Measurements from ENCODE around the gene PCSK1N.
"Not testable (repeated sequence)": the region's sequence is repeated elsewhere in the genome, so short reads cannot be mapped to it uniquely, and the experiment has no call there.

The PCSK1N gene

GRCh38 chrX:48835524-48836329 lies at the start of gene PCSK1N:
Gene PCSK1N (minus strand): TSS chrX:48835610. CDS start chrX:48835532, 78 bp downstream.
- DNase-seq (ENCODE audit: low read depth): no peak

- no peak for DNase-seq (ENCODE audit: low read depth)
These were observed 48.3 kb upstream of the PCSK1N start for GRCh38 chrX:48883729-48884128.

DNA sequence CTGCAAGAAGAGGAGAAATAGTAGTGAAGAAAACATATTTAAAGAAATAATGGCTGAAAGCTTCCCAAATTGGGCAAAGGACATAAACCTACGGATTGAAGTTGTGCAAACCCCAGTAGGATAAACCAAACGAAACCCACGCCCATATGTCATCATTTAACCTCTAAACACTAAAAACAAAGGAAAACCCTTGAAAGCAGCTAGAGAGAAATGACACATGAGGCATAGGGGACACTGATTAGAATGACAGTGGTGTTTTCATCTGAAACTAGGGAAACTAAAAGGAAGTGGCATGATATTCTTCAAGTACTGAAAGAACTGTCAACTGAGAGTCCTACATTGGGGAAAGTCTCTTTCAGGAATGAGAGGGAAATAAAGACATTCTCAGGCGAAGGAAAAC lies 41.5 kb upstream of the PCSK1N start:
- not testable (repeated sequence) for DNase-seq (ENCODE audit: low read depth)

DNA sequence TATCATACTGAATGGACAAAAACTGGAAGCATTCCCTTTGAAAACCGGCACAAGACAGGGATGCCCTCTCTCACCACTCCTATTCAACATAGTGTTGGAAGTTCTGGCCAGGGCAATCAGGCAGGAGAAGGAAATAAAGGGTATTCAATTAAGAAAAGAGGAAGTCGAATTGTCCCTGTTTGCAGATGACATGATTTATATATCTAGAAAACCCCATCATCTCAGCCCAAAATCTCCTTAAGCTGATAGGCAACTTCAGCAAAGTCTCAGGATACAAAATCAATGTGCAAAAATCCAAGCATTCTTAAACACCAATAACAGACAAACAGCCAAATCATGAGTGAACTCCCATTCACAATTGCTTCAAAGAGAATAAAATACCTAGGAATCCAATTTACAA lies 36.6 kb upstream of the PCSK1N start:
- DNase-seq (ENCODE audit: low read depth): not testable (repeated sequence)

DNA sequence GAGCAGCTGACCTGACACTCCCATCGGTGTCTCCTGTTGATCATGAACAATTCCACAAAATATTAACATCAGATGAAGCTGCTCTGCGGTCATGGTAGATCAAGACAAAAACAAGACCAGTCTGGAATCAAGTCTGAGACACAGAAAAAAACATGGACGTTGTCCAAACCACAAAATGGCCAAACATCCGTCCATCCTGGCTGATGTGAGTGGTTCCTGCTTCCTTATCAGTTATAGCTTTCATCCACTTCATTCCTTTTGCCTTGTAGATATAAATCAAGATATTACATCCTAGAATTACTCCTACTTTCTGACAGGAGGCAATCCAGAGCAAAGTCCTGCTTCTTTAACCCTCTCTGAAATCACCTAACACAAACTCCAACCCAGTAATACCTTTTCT lies 28.8 kb upstream of the PCSK1N start:
- DNase-seq (ENCODE audit: low read depth): no peak

DNA sequence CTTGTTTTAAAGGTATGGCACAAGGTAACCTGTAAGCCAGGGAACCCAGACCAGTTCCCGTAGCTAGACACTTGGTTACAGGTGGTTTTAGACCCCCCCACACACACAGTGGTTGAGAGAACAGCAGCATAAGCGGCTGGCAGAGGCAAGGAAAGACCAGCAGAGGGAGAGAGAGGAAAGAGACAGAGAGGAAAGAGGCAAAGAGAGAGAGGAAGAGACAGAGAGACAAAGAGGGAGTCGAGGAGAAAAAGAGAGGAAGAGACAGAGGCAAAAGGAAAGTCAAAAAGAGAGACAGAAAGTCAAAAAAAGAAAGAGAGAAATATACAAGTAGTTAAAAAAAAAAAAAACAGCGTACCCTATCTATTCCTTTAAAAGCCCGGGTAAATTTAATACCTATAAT lies 19.5 kb upstream of the PCSK1N start:
- no peak for DNase-seq (ENCODE audit: low read depth)

GRCh38 chrX:48854121-48854804 lies 18.9 kb upstream of the PCSK1N start:
- not testable (repeated sequence) for DNase-seq (ENCODE audit: low read depth)

- not testable (repeated sequence) for DNase-seq (ENCODE audit: low read depth)
These were observed 18.1 kb upstream of the PCSK1N start for GRCh38 chrX:48853494-48853893.

GRCh38 chrX:48852857-48853256 lies 17.4 kb upstream of the PCSK1N start:
- no peak for DNase-seq (ENCODE audit: low read depth)

- DNase-seq (ENCODE audit: low read depth): no peak
These were observed 13.4 kb upstream of the PCSK1N start for GRCh38 chrX:48848847-48849246.

- DNase-seq (ENCODE audit: low read depth): no peak
These were observed 4.3 kb upstream of the PCSK1N start for GRCh38 chrX:48839686-48840085.

- DNase-seq (ENCODE audit: low read depth): no peak
These were observed 1.1 kb downstream of the PCSK1N start for GRCh38 chrX:48834383-48834709.

GRCh38 chrX:48833542-48834138 lies 1.8 kb downstream of the PCSK1N start:
- no peak for DNase-seq (ENCODE audit: low read depth)

GRCh38 chrX:48831909-48832291 lies 3.5 kb downstream of the PCSK1N start:
- no peak for DNase-seq (ENCODE audit: low read depth)

GRCh38 chrX:48831136-48831908 lies 4.1 kb downstream of the PCSK1N start:
- no peak for DNase-seq (ENCODE audit: low read depth)

DNA sequence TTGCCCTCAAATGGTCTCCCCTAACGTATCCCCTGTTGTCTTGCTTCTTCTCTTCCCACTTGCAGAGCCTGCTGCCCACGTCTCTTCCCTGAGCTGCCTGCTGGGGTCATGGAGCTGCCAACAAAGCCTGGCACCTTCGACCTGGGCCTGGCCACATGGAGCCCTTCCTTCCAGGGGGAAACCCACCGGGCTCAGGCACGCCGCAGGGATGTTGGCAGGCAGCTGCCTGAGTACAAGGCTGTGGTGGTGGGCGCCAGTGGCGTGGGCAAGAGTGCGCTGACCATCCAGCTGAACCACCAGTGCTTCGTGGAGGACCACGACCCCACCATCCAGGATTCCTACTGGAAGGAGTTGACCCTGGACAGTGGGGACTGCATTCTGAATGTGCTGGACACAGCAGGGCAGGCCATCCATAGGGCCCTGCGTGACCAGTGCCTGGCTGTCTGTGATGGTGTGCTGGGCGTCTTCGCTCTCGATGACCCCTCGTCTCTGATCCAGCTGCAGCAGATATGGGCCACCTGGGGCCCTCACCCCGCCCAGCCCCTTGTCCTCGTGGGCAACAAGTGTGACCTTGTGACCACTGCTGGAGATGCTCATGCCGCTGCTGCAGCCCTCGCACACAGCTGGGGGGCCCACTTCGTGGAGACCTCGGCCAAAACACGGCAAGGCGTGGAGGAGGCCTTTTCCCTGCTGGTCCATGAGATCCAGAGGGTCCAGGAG lies 6.2 kb downstream of the PCSK1N start:
- no peak for DNase-seq (ENCODE audit: low read depth)

DNA sequence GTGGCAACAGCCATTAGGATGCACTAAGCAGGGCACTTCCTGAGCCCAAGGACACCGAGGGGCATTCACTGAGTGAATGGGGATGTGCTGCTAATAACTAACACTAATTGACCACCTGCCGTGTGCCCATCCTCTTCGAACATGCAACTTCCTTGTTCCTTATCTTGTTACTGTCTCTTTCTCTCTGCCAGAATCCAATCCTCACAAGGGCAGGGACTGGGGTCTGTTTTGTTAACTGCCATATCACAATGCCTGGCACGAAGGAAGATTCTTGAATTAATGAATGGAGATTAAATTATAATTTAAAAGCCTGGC lies 7.8 kb downstream of the PCSK1N start:
- no peak for DNase-seq (ENCODE audit: low read depth)

- DNase-seq (ENCODE audit: low read depth): no peak
These were observed 8.3 kb downstream of the PCSK1N start for GRCh38 chrX:48826876-48827653.

DNA sequence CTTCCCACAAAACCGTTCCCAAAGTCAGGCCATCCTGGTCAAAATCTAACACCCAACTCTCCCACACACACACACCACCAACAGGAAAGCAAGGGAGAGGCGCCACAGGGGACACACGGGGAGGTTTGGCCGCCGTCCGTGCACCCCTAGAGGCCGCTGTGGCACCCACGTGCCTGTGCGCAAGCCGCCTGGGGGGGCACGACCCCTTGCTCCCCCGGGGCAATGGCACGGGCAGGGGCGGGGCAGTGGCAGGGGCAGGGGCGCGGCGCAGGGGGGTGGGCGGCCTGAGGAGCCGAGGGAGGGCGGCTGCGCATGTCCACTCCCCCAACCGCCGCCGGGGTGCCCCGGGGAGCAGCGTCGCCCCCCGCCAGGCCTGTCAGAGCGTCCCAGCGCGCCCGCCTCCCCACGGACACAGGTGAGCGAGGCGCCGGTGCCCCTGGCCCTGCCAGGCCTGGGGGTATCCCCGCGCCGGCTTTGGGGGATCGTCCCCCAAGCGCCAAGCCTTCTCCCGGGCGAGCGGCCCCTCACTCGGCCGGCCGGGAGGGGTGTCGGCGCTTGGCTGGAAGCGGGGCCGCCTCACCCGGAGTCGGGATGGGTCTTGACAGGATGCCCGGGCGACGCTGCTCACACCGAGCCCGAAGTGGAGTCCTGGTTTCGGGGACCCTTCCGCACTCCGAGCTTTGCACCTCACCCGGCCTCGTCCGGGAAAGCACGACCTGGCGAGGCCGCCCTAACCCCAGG lies 9.1 kb downstream of the PCSK1N start, which contains the start of gene ERAS:
TSS of gene ERAS (plus strand) at position 379 of the 741 bp plus-strand sequence. CDS start 2,611 bp downstream, outside the sequence.
- DNase-seq (ENCODE audit: low read depth): no peak

DNA sequence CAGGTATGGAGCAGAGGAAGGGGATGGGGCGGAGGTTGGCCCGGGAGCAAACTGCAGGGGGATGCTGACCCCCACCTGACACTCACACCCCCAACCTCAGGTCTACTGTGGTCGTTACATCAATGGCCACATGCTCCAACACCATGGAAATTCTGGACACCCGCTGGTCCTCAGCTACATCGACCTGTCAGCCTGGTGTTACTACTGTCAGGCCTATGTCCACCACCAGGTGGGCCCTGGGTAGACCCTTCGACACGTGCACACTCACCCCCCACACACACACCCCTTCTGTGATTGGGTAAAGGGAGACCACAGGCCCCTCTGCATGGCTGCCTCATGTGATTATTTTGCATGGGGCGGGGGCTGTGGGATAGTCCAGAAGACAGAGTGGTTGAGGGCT lies 11.3 kb downstream of the PCSK1N start:
- no peak for DNase-seq (ENCODE audit: low read depth)

All from fibroblast of the conjunctiva (primary cell).